MCF 10A (cell line): Measurements from ENCODE around the gene DDI1. TPM values are rescaled to one million over a fixed set of nuclear protein-coding genes. Genes with fewer than 3 reads are reported as not detected.
A peak's percentile ranks its signal among the peaks of the same experiment; 100 is the strongest.

Experiments used
- BruUV-seq: library from RNA; stranded (reverse); fragments of 400-500 nt; replicated peaks from 2 replicates; lab custom pipeline; 2021; lab: Mats Ljungman, UMichigan
- CTCF ChIA-PET: fragments of 300-600 bp; sonication (Branson Sonifier 250); formaldehyde crosslinking; extraction: SDS; loops from one replicate; lab custom pipeline; 2021; ENCODE audit warnings: antibody characterized with exemption, inconsistent platforms; lab: Yijun Ruan, JAX
- POLR2A ChIA-PET: fragments of 300-600, 350-650 bp; sonication (Branson Sonifier 250); formaldehyde crosslinking; extraction: SDS; loops from one replicate; lab custom pipeline; 2020; ENCODE audit warnings: antibody characterized with exemption, inconsistent platforms; lab: Yijun Ruan, JAX
- DNase-seq: peaks from one replicate; pipeline ENCODE4 v3.0.0-alpha.2; 2018; ENCODE audit not compliant: unreplicated experiment
- H3K27ac Mint-ChIP-seq: one replicate; pipeline ENCODE4 v1.8.0; 2022; ENCODE audit warnings: mild to moderate bottlenecking, low read depth, mixed read lengths; ENCODE audit not compliant: unreplicated experiment
- H3K27me3 Mint-ChIP-seq: one replicate; pipeline ENCODE4 v1.8.0; 2022; ENCODE audit warnings: mixed read lengths; ENCODE audit not compliant: insufficient read depth, unreplicated experiment
- H3K36me3 Mint-ChIP-seq: one replicate; pipeline ENCODE4 v1.8.0; 2022; ENCODE audit warnings: mild to moderate bottlenecking, moderate library complexity, mixed read lengths; ENCODE audit not compliant: insufficient read depth, unreplicated experiment
- H3K4me1 Mint-ChIP-seq: one replicate; pipeline ENCODE4 v1.8.0; 2022; ENCODE audit warnings: mixed read lengths; ENCODE audit not compliant: insufficient read depth, unreplicated experiment
- H3K4me3 Mint-ChIP-seq: one replicate; pipeline ENCODE4 v1.8.0; 2022; ENCODE audit warnings: mild to moderate bottlenecking, moderate library complexity, mixed read lengths; ENCODE audit not compliant: unreplicated experiment
- H3K9me3 Mint-ChIP-seq: one replicate; pipeline ENCODE4 v1.8.0; 2022; ENCODE audit warnings: mixed read lengths; ENCODE audit not compliant: unreplicated experiment
- CTCF ChIP-seq: fragments of 200-600 bp; IDR thresholded peaks from one replicate; pipeline ENCODE4 v1.8.0; 2022; ENCODE audit warnings: antibody characterized with exemption, mild to moderate bottlenecking; ENCODE audit not compliant: unreplicated experiment
- intact Hi-C: fragments of 100-400 bp; cut with micrococcal nuclease; formaldehyde crosslinking; loops from 2 replicates; pipeline ENCODE4 v1.14.1; 2022
- total RNA-seq: library from RNA; stranded (reverse); gene quantifications from 2 replicates; pipeline ENCODE4 v1.2.3, GENCODE V29; 2022

The DDI1 gene
- total RNA-seq, 1 experiment from 2014 or later, result not detected

DNA sequence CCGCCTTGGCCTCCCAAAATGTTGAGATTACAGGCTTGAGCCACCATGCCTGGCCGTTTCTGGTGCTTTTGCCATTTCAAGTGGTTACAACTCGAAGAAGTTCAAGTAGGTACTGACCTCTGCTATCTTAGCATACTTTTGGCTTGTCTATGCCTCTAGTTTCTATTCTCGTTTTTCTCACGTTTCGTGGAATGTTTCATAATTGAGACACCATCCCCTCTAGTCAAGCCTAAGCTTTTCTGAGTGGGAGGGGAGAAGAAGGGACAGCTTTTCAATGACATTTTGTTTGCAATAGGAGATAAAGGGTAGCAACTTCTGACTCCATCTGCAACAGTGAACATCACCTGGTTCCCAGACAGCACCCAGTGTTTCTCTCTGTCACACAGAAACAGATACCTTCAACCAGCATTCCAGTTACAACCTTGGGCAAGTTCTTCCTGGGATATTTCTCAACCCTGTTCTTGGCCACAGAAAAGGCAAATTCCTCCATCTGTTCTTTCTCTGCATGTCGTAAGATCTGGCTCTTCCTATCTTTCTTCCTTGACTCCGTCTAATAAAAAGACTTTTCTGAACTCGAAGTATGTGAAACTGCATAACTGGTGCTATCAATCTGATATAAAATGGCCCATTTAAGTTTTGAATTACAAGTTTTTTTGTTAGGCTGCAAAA lies 25.5 kb downstream of the DDI1 start:
- intact Hi-C loops, result no loop called here
- Mint-ChIP-seq H3K4me3 (no peak overlapping the region), H3K27me3 (no peaks in the 10 kb centered on the region), H3K9me3 (no peaks in the 10 kb centered on the region), H3K36me3 (no peaks in the 10 kb centered on the region), H3K27ac (no peak overlapping the region), H3K4me1 (peaks cover 25% of the 10 kb centered on the region)
- TF ChIP-seq CTCF, result no peak
- POLR2A ChIA-PET, result interaction anchor here (0.7 to 2.5 kb wide), 11 partner anchors 8 to 121 kb away, joined by 3 to 20 read pairs (median 4); partner anchors contain the start of gene PDGFD
- DNase-seq, result peak; percentile 63
- BruUV-seq, result no TSS peak
- CTCF ChIA-PET, result interaction anchor here (0.7 kb wide), 1 partner anchor 1490 kb away, joined by 3 read pairs; no protein-coding TSS in a partner anchor

DNA sequence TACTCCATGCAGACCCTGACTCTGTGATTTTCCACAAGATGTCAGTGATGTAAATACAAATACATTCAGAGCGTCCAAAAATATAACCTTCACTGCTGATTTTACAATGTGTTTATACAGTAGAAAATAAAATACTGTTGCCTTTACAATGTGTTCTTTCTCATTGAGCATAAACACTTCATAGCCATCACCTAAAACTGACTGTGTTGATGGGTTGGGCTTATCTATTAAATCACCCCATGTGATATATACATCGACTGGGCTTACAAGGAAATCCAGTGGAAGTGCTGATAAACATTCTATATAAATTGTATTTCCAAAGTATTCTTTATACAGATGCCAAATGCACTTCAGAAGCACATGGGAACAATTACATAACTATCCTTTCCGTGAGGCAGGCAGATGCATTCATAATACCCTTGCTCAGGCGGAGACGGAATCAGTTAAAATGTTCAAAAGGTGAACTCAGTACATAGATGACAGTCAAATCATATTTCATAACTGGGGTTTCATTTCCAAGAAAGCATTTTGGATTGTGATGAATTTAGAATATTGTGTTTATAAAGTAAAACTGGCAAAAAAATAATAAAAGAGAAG lies 27.7 kb downstream of the DDI1 start:
- intact Hi-C loops, result no loop called here
- no peaks in the 10 kb centered on the region for H3K9me3 Mint-ChIP-seq
- no TSS peak for BruUV-seq
- no peak for DNase-seq
- H3K27me3 Mint-ChIP-seq, result no peaks in the 10 kb centered on the region
- H3K4me3 Mint-ChIP-seq, result no peak overlapping the region
- no peak for TF ChIP-seq CTCF
- no peaks in the 10 kb centered on the region for H3K36me3 Mint-ChIP-seq
- CTCF ChIA-PET, result no interaction called here
- POLR2A ChIA-PET, result no interaction called here
- peak overlapping the region; percentile 10 for H3K27ac Mint-ChIP-seq
- H3K4me1 Mint-ChIP-seq, result peaks cover 25% of the 10 kb centered on the region

GRCh38 chr11:104067534-104067933 lies 31.1 kb downstream of the DDI1 start:
- Mint-ChIP-seq H3K4me1 (peaks cover 3% of the 10 kb centered on the region), H3K36me3 (no peaks in the 10 kb centered on the region), H3K27ac (no peak overlapping the region), H3K27me3 (no peaks in the 10 kb centered on the region), H3K9me3 (no peaks in the 10 kb centered on the region), H3K4me3 (no peak overlapping the region)
- ChIA-PET CTCF (no interaction called here), POLR2A (no interaction called here)
- no peak for DNase-seq
- no TSS peak for BruUV-seq
- TF ChIP-seq CTCF, result no peak
- intact Hi-C loops, result no loop called here

DNA sequence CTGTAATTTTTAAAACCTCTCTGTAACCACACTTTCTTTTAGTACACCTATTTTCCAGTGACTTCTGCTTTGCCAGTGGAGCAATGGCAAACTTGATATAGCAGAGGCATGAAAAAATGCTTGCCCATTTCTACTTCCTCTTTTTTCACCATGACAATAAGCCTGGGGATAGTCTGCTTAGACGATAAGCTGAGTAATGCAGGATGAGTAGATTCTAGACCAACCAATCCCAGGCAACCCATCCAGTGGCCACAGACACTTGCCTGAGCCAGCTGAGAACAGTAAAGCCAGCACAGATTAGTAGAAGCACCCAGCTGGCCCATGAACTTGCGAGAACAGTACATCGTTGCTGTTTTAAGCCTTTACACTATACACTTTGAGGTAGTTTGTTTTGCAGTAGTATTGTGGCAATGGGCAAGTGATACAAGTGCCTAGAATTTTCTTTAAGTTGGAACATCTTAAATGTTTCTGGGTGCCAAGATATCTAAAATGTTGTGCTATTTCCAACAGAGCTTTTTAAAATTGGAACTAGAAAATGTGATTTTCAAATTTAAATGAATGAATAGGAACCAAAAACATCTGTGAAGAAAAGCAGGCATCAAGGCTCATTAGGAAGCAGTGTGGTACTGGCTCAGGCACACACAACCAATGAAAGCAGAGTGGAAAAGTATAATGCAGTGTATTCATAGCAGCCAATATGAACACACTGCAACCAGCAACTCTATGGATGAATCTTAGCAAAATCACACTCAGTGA lies 37.7 kb downstream of the DDI1 start:
- BruUV-seq, result no TSS peak
- Mint-ChIP-seq H3K36me3 (no peaks in the 10 kb centered on the region), H3K27me3 (no peaks in the 10 kb centered on the region), H3K9me3 (peaks cover 7% of the 10 kb centered on the region), H3K27ac (no peak overlapping the region), H3K4me3 (no peak overlapping the region), H3K4me1 (peaks cover 28% of the 10 kb centered on the region)
- intact Hi-C loops, result no loop called here
- CTCF ChIA-PET, result no interaction called here
- DNase-seq, result peak; percentile 50
- no peak for TF ChIP-seq CTCF
- POLR2A ChIA-PET, result interaction anchor here (0.6 to 3.5 kb wide), 10 partner anchors 9 to 609 kb away, joined by 3 to 20 read pairs (median 4); partner anchors contain the start of gene PDGFD
